Testis (tissue), 2 donors: ENCODE results near the gene NEU2.

Source experiments
- POLR2A ChIP-seq: fragments of 450-650 bp; IDR thresholded peaks from one replicate; pipeline ENCODE4 v1.6.1; 2017; ENCODE audit warnings: antibody characterized with exemption, mild to moderate bottlenecking, moderate library complexity
- TF ChIP-seq, protein P1 (sequence below), 3 experiments: fragments of 450-650 bp in 2 of 3; fragments of 200-600 bp in 1 of 3; sonication (generic) in 1 of 3; IDR thresholded peaks; one replicate each; pipeline ENCODE4 v1.5.1; 2016 to 2019; ENCODE audit warnings: antibody characterized with exemption in 3 of 3, mild to moderate bottlenecking in 2 of 3, moderate library complexity in 1 of 3

- TF ChIP-seq, protein P1, sequence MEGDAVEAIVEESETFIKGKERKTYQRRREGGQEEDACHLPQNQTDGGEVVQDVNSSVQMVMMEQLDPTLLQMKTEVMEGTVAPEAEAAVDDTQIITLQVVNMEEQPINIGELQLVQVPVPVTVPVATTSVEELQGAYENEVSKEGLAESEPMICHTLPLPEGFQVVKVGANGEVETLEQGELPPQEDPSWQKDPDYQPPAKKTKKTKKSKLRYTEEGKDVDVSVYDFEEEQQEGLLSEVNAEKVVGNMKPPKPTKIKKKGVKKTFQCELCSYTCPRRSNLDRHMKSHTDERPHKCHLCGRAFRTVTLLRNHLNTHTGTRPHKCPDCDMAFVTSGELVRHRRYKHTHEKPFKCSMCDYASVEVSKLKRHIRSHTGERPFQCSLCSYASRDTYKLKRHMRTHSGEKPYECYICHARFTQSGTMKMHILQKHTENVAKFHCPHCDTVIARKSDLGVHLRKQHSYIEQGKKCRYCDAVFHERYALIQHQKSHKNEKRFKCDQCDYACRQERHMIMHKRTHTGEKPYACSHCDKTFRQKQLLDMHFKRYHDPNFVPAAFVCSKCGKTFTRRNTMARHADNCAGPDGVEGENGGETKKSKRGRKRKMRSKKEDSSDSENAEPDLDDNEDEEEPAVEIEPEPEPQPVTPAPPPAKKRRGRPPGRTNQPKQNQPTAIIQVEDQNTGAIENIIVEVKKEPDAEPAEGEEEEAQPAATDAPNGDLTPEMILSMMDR (IDR thresholded peaks at IDR 0.05), result no peak
- no peak for TF ChIP-seq POLR2A
These were observed 1.8 kb downstream of the NEU2 start for GRCh38 chr2:233034091-233034882.
